K562 (cell line): ENCODE measurements around the gene CARD9. TPM values are rescaled to one million over a fixed set of nuclear protein-coding genes. Genes with fewer than 3 reads are reported as not detected.
A peak's percentile ranks its signal among the peaks of the same experiment; 100 is the strongest.

Source experiments
- C11orf30 ChIP-seq: fragments of 450-650 bp; IDR thresholded peaks from 2 replicates; pipeline ENCODE4 v1.6.1; 2016; ENCODE audit warnings: low read depth, mild to moderate bottlenecking
- CBX3 ChIP-seq, 2 experiments: IDR thresholded peaks; 1 replicate in 1 of 2; 2 replicates in 1 of 2; pipeline ENCODE4 v1.6.1; 2012; ENCODE audit warnings: inconsistent platforms in 2 of 2, low read length in 2 of 2, borderline replicate concordance in 1 of 2, control low read depth in 1 of 2
- CHD4 ChIP-seq: fragments of 200-600 bp; sonication (generic); IDR thresholded peaks from 3 replicates; pipeline ENCODE4 v1.6.1; 2012; ENCODE audit warnings: low read depth, mild to moderate bottlenecking, mixed read lengths, low read length, inconsistent platforms; ENCODE audit not compliant: insufficient read depth, insufficient replicate concordance, poor library complexity, severe bottlenecking
- HMGN3 ChIP-seq: IDR thresholded peaks from 2 replicates; pipeline ENCODE4 v1.6.1; 2011; ENCODE audit warnings: borderline replicate concordance, low read depth, mild to moderate bottlenecking, mixed read lengths, low read length; ENCODE audit not compliant: insufficient read length; ENCODE audit errors: extremely low read depth
- MTA1 ChIP-seq: fragments of 450-650 bp; IDR thresholded peaks from 2 replicates; pipeline ENCODE4 v1.6.1; 2017; ENCODE audit warnings: borderline replicate concordance
- PHF20 ChIP-seq: fragments of 450-650 bp; IDR thresholded peaks from 2 replicates; pipeline ENCODE4 v1.6.1; 2018; ENCODE audit not compliant: partially characterized antibody
- RFX5 ChIP-seq: IDR thresholded peaks from 2 replicates; pipeline ENCODE4 v1.6.1; 2011; ENCODE audit warnings: low read depth, mild to moderate bottlenecking, improper control_type of control experiment, low read length
- SAFB2 ChIP-seq: fragments of 200-400 bp; formaldehyde crosslinking; IDR thresholded peaks from 2 replicates; pipeline ENCODE4 v1.6.1; 2018; ENCODE audit warnings: borderline replicate concordance, low read length, low read depth, moderate library complexity; ENCODE audit not compliant: severe bottlenecking
- SLC30A9 ChIP-seq: fragments of 250-450 bp; sonication (Bioruptor Pico); IDR thresholded peaks from 2 replicates; pipeline ENCODE4 v1.8.0; 2022; ENCODE audit warnings: mild to moderate bottlenecking, moderate library complexity
- TAF1 ChIP-seq: IDR thresholded peaks from 2 replicates; pipeline ENCODE4 v1.6.1; 2011; ENCODE audit warnings: mild to moderate bottlenecking, low read length, moderate library complexity; ENCODE audit not compliant: insufficient read depth, control insufficient read depth, severe bottlenecking; ENCODE audit errors: extremely low read depth
- TGIF2 ChIP-seq: sonication (generic); formaldehyde crosslinking; IDR thresholded peaks from 2 replicates; pipeline ENCODE4 v1.8.1; 2022; ENCODE audit warnings: mild to moderate bottlenecking, missing genetic modification reagents, moderate library complexity
- TRIM24 ChIP-seq, 2 experiments: fragments of 450-650 bp; IDR thresholded peaks; 2 replicates each; pipeline ENCODE4 v1.6.1; 2016
- ZEB2 ChIP-seq: fragments of 450-650 bp; IDR thresholded peaks from 2 replicates; pipeline ENCODE4 v1.6.1; 2016
- ZNF143 ChIP-seq: sonication (generic); formaldehyde crosslinking; IDR thresholded peaks from 2 replicates; pipeline ENCODE4 v1.9.0; 2022; ENCODE audit warnings: mild to moderate bottlenecking, missing genetic modification reagents
- ZNF77 ChIP-seq: fragments of 250-450 bp; sonication (Bioruptor Pico); IDR thresholded peaks from 2 replicates; pipeline ENCODE4 v1.5.0; 2020
- polyA plus RNA-seq, 8 experiments: library from polyadenylated mRNA; depleted of rRNA in 4 of 8; stranded (reverse) in 5 of 8; unstranded in 3 of 8; fragments of >200 nt; fragmentation: Nextera tagmentation in 2 of 8; fragmentation: Illumina TruSeq in 1 of 8; extraction: Ambion mirVana in 2 of 8; extraction: Trizol in 1 of 8; gene quantifications; 2 replicates each; pipeline versions ENCODE4 v1.2.1 to v1.2.3, GENCODE V29; 2011 to 2014; ENCODE audit warnings: inconsistent platforms in 1 of 8, missing spikeins in 1 of 8
- total RNA-seq, 7 experiments: library from RNA; depleted of rRNA in 6 of 7; stranded (reverse); fragments of >200 nt in 6 of 7; fragmentation: Illumina TruSeq in 2 of 7; extraction: Trizol in 2 of 7; gene quantifications; 2 replicates each; pipeline versions ENCODE4 v1.2.1 to v1.2.3, GENCODE V29; 2011 to 2021; ENCODE audit warnings: low replicate concordance in 1 of 7
- TF ChIP-seq, protein P1 (sequence below), 2 experiments: IDR thresholded peaks; 2 replicates each; pipeline ENCODE4 v1.6.1; 2011; ENCODE audit warnings: borderline replicate concordance in 1 of 2, control low read depth in 1 of 2, low read depth in 1 of 2, low read length in 1 of 2, mild to moderate bottlenecking in 1 of 2, mixed read lengths in 1 of 2, moderate library complexity in 1 of 2; ENCODE audit not compliant: insufficient read depth in 1 of 2, insufficient read length in 1 of 2, poor library complexity in 1 of 2, severe bottlenecking in 1 of 2; ENCODE audit errors: extremely low read depth in 1 of 2
- TF ChIP-seq, protein P2 (sequence below): sonication (generic); formaldehyde crosslinking; IDR thresholded peaks from 2 replicates; pipeline ENCODE4 v1.8.0; 2022; ENCODE audit warnings: mild to moderate bottlenecking, low read depth, missing genetic modification reagents
- TF ChIP-seq, protein P3 (sequence below): fragments of 250-450 bp; sonication (Bioruptor Pico); IDR thresholded peaks from 2 replicates; pipeline ENCODE4 v1.9.0; 2021; ENCODE audit warnings: mild to moderate bottlenecking, inconsistent platforms
- TF ChIP-seq, protein P4 (sequence below): fragments of 250-450 bp; sonication (Bioruptor Pico); IDR thresholded peaks from 2 replicates; pipeline ENCODE4 v1.8.0; 2021; ENCODE audit warnings: borderline replicate concordance, mild to moderate bottlenecking, moderate library complexity; ENCODE audit not compliant: poor library complexity, severe bottlenecking
- TF ChIP-seq, protein P5 (sequence below): fragments of 450-650 bp; formaldehyde crosslinking; IDR thresholded peaks from 2 replicates; pipeline ENCODE4 v1.4.0; 2022; ENCODE audit warnings: mild to moderate bottlenecking, moderate library complexity

CARD9 gene
- total and polyA plus RNA-seq, 9 of the 15 experiments (the other 6 are each of a cell fraction or from before 2014, with no cell fraction given) = 1.7 to 53.0 (median 9.7) TPM

DNA sequence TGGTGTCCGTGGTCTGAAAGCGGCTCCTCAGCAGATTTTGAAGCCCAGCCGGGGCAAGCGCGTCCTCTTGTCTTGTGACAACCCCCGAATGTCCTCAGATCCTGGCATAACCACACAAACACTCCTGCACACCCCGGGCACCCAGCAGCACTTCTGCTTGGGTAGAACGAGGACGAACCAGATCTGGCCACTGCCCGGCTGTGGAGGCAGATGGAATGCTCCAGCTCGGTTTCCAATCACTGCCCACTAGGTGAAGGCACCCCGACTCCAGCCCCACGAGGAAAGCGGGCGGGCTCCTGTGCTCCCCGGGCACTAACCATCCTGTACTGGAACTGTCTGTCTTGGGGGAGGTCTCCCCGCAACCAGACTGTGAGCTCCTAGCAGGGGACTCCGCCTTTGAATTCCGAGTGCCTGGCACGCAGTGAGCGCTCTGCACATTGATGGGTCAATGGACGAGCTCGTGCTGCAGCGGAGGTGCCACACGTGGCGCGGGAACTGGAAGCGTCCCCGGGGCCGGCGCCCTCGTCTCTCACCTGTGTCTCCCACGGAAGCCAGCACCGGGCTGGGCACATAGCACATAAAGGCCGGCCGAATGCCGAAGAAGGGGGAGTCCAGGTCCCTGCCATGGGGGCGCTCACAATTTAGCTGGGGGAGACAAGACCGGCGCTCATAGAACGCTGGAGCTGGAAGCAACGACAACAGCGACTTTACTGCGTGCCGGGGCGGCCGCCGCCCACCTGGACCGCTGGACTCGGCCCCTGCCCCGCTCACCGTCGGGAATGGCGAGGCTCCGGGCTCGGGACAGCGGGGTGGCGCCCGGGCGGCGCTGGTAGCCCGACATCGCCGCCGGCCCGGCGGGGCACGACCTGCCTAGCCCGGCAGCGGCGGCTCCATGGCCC, 36.3 kb upstream of the CARD9 start (continued):
- no peak for TF ChIP-seq CHD4
- no peak for TF ChIP-seq ZNF77 (CRISPR knock-in tag)
- TF ChIP-seq, protein P1, sequence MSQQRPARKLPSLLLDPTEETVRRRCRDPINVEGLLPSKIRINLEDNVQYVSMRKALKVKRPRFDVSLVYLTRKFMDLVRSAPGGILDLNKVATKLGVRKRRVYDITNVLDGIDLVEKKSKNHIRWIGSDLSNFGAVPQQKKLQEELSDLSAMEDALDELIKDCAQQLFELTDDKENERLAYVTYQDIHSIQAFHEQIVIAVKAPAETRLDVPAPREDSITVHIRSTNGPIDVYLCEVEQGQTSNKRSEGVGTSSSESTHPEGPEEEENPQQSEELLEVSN (IDR thresholded peaks at IDR 0.05; ENCODE audit: borderline replicate concordance in 1 of 2, extremely low read depth in 1 of 2, insufficient read depth in 1 of 2, insufficient read length in 1 of 2, low read depth in 1 of 2, low read length in 1 of 2, poor library complexity in 1 of 2, severe bottlenecking in 1 of 2) = peak; percentile 81 to 83
- TF ChIP-seq, protein P2, sequence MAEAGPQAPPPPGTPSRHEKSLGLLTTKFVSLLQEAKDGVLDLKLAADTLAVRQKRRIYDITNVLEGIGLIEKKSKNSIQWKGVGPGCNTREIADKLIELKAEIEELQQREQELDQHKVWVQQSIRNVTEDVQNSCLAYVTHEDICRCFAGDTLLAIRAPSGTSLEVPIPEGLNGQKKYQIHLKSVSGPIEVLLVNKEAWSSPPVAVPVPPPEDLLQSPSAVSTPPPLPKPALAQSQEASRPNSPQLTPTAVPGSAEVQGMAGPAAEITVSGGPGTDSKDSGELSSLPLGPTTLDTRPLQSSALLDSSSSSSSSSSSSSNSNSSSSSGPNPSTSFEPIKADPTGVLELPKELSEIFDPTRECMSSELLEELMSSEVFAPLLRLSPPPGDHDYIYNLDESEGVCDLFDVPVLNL (CRISPR knock-in tag) = no peak
- TF ChIP-seq C11orf30 = 0 out of 2 replicates have a peak, but pooled peaks have one; percentile 7
- TF ChIP-seq, protein P3, sequence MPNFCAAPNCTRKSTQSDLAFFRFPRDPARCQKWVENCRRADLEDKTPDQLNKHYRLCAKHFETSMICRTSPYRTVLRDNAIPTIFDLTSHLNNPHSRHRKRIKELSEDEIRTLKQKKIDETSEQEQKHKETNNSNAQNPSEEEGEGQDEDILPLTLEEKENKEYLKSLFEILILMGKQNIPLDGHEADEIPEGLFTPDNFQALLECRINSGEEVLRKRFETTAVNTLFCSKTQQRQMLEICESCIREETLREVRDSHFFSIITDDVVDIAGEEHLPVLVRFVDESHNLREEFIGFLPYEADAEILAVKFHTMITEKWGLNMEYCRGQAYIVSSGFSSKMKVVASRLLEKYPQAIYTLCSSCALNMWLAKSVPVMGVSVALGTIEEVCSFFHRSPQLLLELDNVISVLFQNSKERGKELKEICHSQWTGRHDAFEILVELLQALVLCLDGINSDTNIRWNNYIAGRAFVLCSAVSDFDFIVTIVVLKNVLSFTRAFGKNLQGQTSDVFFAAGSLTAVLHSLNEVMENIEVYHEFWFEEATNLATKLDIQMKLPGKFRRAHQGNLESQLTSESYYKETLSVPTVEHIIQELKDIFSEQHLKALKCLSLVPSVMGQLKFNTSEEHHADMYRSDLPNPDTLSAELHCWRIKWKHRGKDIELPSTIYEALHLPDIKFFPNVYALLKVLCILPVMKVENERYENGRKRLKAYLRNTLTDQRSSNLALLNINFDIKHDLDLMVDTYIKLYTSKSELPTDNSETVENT (CRISPR knock-in tag) = no peak
- TF ChIP-seq TGIF2 (CRISPR knock-in tag) = 0 out of 2 replicates have a peak, but pooled peaks have one; percentile 22
- no peak for TF ChIP-seq PHF20
- TF ChIP-seq RFX5 = no peak
- TF ChIP-seq HMGN3 = peak; percentile 15
- TF ChIP-seq, protein P4, sequence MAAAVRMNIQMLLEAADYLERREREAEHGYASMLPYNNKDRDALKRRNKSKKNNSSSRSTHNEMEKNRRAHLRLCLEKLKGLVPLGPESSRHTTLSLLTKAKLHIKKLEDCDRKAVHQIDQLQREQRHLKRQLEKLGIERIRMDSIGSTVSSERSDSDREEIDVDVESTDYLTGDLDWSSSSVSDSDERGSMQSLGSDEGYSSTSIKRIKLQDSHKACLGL (CRISPR knock-in tag) = no peak
- no peak for TF ChIP-seq ZEB2
- TF ChIP-seq MTA1 = no peak
- no peak for TF ChIP-seq TAF1
- TF ChIP-seq ZNF143 (CRISPR knock-in tag) = no peak
- TF ChIP-seq, protein P5, sequence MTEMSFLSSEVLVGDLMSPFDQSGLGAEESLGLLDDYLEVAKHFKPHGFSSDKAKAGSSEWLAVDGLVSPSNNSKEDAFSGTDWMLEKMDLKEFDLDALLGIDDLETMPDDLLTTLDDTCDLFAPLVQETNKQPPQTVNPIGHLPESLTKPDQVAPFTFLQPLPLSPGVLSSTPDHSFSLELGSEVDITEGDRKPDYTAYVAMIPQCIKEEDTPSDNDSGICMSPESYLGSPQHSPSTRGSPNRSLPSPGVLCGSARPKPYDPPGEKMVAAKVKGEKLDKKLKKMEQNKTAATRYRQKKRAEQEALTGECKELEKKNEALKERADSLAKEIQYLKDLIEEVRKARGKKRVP (CRISPR knock-in tag) = no peak
- TF ChIP-seq SLC30A9 (CRISPR knock-in tag) = no peak
- TF ChIP-seq CBX3 (IDR thresholded peaks at IDR 0.05; ENCODE audit: borderline replicate concordance in 1 of 2, low read length in 2 of 2) = no peak
- no peak for TF ChIP-seq TRIM24 (IDR thresholded peaks at IDR 0.05)
- TF ChIP-seq SAFB2 = no peak
